K562 (cell line): ENCODE data around the gene HERC5. TPM values are rescaled to one million over a fixed set of nuclear protein-coding genes. Genes with fewer than 3 reads are reported as not detected.

Experiments used
- C11orf30 ChIP-seq: fragments of 450-650 bp; IDR thresholded peaks from 2 replicates; pipeline ENCODE4 v1.6.1; 2016; ENCODE audit warnings: low read depth, mild to moderate bottlenecking
- ERF ChIP-seq: fragments of 450-650 bp; formaldehyde crosslinking; IDR thresholded peaks from 2 replicates; pipeline ENCODE4 v1.4.0; 2020; ENCODE audit warnings: mild to moderate bottlenecking, mixed read lengths
- FOS ChIP-seq: IDR thresholded peaks from 3 replicates; pipeline ENCODE4 v1.6.1; 2011; ENCODE audit not compliant: insufficient read length; ENCODE audit errors: extremely low read depth
- MAFF ChIP-seq: IDR thresholded peaks from 2 replicates; pipeline ENCODE4 v1.6.1; 2012; ENCODE audit warnings: low read length, improper control_type of control experiment
- NCOA1 ChIP-seq: fragments of 450-650 bp; IDR thresholded peaks from 2 replicates; pipeline ENCODE4 v1.6.1; 2016; ENCODE audit warnings: low read depth
- NCOR1 ChIP-seq: fragments of 450-650 bp; IDR thresholded peaks from 2 replicates; pipeline ENCODE4 v1.6.1; 2016; ENCODE audit warnings: mild to moderate bottlenecking, moderate library complexity
- NR2F6 ChIP-seq: fragments of 450-650 bp; formaldehyde crosslinking; IDR thresholded peaks from 2 replicates; pipeline ENCODE4 v1.4.0; 2020; ENCODE audit warnings: mild to moderate bottlenecking
- SRSF9 ChIP-seq: fragments of 200-400 bp; formaldehyde crosslinking; IDR thresholded peaks from 2 replicates; pipeline ENCODE4 v1.6.1; 2017; ENCODE audit warnings: low read depth, low read length, borderline replicate concordance
- polyA plus RNA-seq, 8 experiments: library from polyadenylated mRNA; depleted of rRNA in 4 of 8; stranded (reverse) in 5 of 8; unstranded in 3 of 8; fragments of >200 nt; fragmentation: Nextera tagmentation in 2 of 8; fragmentation: Illumina TruSeq in 1 of 8; extraction: Ambion mirVana in 2 of 8; extraction: Trizol in 1 of 8; gene quantifications; 2 replicates each; pipeline versions ENCODE4 v1.2.1 to v1.2.3, GENCODE V29; 2011 to 2014; ENCODE audit warnings: inconsistent platforms in 1 of 8, missing spikeins in 1 of 8
- total RNA-seq, 7 experiments: library from RNA; depleted of rRNA in 6 of 7; stranded (reverse); fragments of >200 nt in 6 of 7; fragmentation: Illumina TruSeq in 2 of 7; extraction: Trizol in 2 of 7; gene quantifications; 2 replicates each; pipeline versions ENCODE4 v1.2.1 to v1.2.3, GENCODE V29; 2011 to 2021; ENCODE audit warnings: low replicate concordance in 1 of 7
- TF ChIP-seq, protein P1 (sequence below), 3 experiments: fragments of 200-800 bp in 1 of 3; sonication (Bioruptor generic) in 1 of 3; sonication (generic) in 1 of 3; formaldehyde crosslinking in 1 of 3; IDR thresholded peaks; 2 replicates each; pipeline versions ENCODE4 v1.6.1 to v1.8.0; 2016 to 2022; ENCODE audit warnings: mild to moderate bottlenecking in 2 of 3, missing compliant biosample characterization in 2 of 3, missing genetic modification characterization in 2 of 3, missing genetic modification reagents in 1 of 3
- TF ChIP-seq, protein P2 (sequence below): fragments of 450-650 bp; IDR thresholded peaks from 2 replicates; pipeline ENCODE4 v1.6.1; 2014; ENCODE audit warnings: low read depth, mild to moderate bottlenecking, moderate library complexity, borderline replicate concordance
- TF ChIP-seq, protein P3 (sequence below): fragments of 250-450 bp; sonication (Bioruptor Pico); IDR thresholded peaks from 2 replicates; pipeline ENCODE4 v1.5.0; 2020; ENCODE audit warnings: mild to moderate bottlenecking
- TF ChIP-seq, protein P4 (sequence below): fragments of 250-450 bp; sonication (Bioruptor Pico); IDR thresholded peaks from 2 replicates; pipeline ENCODE4 v1.4.0; 2020; ENCODE audit warnings: mild to moderate bottlenecking, moderate library complexity
- TF ChIP-seq, protein P5 (sequence below), 2 experiments: IDR thresholded peaks; 2 replicates each; pipeline ENCODE4 v1.6.1; 2011; ENCODE audit warnings: borderline replicate concordance in 1 of 2, control low read depth in 1 of 2, low read depth in 1 of 2, low read length in 1 of 2, mild to moderate bottlenecking in 1 of 2, mixed read lengths in 1 of 2, moderate library complexity in 1 of 2; ENCODE audit not compliant: insufficient read depth in 1 of 2, insufficient read length in 1 of 2, poor library complexity in 1 of 2, severe bottlenecking in 1 of 2; ENCODE audit errors: extremely low read depth in 1 of 2
- TF ChIP-seq, protein P6 (sequence below): sonication (generic); formaldehyde crosslinking; IDR thresholded peaks from 2 replicates; pipeline ENCODE4 v1.5.0; 2020; ENCODE audit warnings: missing genetic modification reagents
- TF ChIP-seq, protein P7 (sequence below): fragments of 450-650 bp; IDR thresholded peaks from 2 replicates; pipeline ENCODE4 v1.7.0; 2016; ENCODE audit warnings: borderline replicate concordance

Gene HERC5
- total and polyA plus RNA-seq, 9 of the 15 experiments (the other 6 are each of a cell fraction or from before 2014, with no cell fraction given), result 0.18 TPM; not detected in 8

DNA sequence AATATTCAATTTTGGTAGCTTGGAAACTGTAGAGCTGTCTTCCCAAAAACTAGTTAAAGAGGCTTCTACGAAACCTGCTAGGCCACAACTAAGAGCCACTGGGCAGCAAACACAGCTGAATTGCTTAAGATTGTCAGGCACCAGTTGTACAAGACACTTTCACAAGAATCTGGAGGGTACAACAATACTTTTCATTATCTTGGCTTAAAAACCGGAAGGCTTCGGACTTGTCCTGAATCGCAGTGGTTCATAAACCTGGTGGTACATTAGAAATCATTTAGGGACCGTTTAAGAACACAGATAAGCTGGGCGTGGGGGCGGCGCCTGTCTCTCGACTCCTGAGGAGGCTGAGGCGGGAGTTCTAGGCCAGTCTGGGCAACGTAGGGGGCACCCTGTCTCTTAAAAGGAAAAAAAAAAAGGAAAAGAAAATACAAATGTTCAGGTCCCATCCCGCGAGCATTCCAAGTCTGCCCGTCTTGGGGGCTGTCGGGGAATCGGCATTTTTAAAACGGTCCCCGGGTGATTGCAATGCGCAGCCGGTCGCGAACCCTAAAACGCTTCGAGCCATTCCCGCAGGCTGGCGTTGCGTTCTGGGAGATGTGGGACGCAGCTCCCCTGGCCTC is 65.9 kb downstream of the HERC5 start (continued):
- TF ChIP-seq, protein P1, sequence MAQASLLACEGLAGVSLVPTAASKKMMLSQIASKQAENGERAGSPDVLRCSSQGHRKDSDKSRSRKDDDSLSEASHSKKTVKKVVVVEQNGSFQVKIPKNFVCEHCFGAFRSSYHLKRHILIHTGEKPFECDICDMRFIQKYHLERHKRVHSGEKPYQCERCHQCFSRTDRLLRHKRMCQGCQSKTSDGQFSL (CRISPR knock-in tag; IDR thresholded peaks at IDR 0.05), result no peak
- TF ChIP-seq, protein P1 (tag; IDR thresholded peaks at IDR 0.05), result no peak
- TF ChIP-seq NCOR1 (0 out of 2 replicates have a peak, but pooled peaks have one; percentile 18), MAFF (no peak), FOS (no peak), NR2F6 (CRISPR knock-in tag) (no peak), NCOA1 (0 out of 2 replicates have a peak, but pooled peaks have one; percentile 17), ERF (CRISPR knock-in tag) (no peak), SRSF9 (no peak), C11orf30 (no peak)
- TF ChIP-seq, protein P2, sequence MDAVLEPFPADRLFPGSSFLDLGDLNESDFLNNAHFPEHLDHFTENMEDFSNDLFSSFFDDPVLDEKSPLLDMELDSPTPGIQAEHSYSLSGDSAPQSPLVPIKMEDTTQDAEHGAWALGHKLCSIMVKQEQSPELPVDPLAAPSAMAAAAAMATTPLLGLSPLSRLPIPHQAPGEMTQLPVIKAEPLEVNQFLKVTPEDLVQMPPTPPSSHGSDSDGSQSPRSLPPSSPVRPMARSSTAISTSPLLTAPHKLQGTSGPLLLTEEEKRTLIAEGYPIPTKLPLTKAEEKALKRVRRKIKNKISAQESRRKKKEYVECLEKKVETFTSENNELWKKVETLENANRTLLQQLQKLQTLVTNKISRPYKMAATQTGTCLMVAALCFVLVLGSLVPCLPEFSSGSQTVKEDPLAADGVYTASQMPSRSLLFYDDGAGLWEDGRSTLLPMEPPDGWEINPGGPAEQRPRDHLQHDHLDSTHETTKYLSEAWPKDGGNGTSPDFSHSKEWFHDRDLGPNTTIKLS, result no peak
- TF ChIP-seq, protein P3, sequence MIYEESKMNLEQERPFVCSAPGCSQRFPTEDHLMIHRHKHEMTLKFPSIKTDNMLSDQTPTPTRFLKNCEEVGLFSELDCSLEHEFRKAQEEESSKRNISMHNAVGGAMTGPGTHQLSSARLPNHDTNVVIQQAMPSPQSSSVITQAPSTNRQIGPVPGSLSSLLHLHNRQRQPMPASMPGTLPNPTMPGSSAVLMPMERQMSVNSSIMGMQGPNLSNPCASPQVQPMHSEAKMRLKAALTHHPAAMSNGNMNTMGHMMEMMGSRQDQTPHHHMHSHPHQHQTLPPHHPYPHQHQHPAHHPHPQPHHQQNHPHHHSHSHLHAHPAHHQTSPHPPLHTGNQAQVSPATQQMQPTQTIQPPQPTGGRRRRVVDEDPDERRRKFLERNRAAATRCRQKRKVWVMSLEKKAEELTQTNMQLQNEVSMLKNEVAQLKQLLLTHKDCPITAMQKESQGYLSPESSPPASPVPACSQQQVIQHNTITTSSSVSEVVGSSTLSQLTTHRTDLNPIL (CRISPR knock-in tag), result no peak
- TF ChIP-seq, protein P4, sequence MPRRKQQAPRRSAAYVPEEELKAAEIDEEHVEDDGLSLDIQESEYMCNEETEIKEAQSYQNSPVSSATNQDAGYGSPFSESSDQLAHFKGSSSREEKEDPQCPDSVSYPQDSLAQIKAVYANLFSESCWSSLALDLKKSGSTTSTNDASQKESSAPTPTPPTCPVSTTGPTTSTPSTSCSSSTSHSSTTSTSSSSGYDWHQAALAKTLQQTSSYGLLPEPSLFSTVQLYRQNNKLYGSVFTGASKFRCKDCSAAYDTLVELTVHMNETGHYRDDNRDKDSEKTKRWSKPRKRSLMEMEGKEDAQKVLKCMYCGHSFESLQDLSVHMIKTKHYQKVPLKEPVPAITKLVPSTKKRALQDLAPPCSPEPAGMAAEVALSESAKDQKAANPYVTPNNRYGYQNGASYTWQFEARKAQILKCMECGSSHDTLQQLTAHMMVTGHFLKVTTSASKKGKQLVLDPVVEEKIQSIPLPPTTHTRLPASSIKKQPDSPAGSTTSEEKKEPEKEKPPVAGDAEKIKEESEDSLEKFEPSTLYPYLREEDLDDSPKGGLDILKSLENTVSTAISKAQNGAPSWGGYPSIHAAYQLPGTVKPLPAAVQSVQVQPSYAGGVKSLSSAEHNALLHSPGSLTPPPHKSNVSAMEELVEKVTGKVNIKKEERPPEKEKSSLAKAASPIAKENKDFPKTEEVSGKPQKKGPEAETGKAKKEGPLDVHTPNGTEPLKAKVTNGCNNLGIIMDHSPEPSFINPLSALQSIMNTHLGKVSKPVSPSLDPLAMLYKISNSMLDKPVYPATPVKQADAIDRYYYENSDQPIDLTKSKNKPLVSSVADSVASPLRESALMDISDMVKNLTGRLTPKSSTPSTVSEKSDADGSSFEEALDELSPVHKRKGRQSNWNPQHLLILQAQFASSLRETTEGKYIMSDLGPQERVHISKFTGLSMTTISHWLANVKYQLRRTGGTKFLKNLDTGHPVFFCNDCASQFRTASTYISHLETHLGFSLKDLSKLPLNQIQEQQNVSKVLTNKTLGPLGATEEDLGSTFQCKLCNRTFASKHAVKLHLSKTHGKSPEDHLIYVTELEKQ (CRISPR knock-in tag), result no peak
- TF ChIP-seq, protein P5, sequence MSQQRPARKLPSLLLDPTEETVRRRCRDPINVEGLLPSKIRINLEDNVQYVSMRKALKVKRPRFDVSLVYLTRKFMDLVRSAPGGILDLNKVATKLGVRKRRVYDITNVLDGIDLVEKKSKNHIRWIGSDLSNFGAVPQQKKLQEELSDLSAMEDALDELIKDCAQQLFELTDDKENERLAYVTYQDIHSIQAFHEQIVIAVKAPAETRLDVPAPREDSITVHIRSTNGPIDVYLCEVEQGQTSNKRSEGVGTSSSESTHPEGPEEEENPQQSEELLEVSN (IDR thresholded peaks at IDR 0.05; ENCODE audit: borderline replicate concordance in 1 of 2, extremely low read depth in 1 of 2, insufficient read depth in 1 of 2, insufficient read length in 1 of 2, low read depth in 1 of 2, low read length in 1 of 2, poor library complexity in 1 of 2, severe bottlenecking in 1 of 2), result peak in 1 of 2 experiments; percentile 24
- TF ChIP-seq, protein P6, sequence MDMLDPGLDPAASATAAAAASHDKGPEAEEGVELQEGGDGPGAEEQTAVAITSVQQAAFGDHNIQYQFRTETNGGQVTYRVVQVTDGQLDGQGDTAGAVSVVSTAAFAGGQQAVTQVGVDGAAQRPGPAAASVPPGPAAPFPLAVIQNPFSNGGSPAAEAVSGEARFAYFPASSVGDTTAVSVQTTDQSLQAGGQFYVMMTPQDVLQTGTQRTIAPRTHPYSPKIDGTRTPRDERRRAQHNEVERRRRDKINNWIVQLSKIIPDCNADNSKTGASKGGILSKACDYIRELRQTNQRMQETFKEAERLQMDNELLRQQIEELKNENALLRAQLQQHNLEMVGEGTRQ (CRISPR knock-in tag), result no peak
- TF ChIP-seq, protein P7, sequence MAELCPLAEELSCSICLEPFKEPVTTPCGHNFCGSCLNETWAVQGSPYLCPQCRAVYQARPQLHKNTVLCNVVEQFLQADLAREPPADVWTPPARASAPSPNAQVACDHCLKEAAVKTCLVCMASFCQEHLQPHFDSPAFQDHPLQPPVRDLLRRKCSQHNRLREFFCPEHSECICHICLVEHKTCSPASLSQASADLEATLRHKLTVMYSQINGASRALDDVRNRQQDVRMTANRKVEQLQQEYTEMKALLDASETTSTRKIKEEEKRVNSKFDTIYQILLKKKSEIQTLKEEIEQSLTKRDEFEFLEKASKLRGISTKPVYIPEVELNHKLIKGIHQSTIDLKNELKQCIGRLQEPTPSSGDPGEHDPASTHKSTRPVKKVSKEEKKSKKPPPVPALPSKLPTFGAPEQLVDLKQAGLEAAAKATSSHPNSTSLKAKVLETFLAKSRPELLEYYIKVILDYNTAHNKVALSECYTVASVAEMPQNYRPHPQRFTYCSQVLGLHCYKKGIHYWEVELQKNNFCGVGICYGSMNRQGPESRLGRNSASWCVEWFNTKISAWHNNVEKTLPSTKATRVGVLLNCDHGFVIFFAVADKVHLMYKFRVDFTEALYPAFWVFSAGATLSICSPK, result no peak
